Stimulated activated CD4-positive, alpha-beta T cell treated with anti-CD3 and anti-CD28 coated beads, Interleukin-12 subunit alpha, Interleukin-12 subunit beta, amount 100 ng/mL, for 4 hours (primary cell): ENCODE data around the gene SLC39A9.

Experiments used
- DNase-seq: peaks from one replicate; pipeline ENCODE4 v3.0.0-alpha.2; 2020

SLC39A9 gene

GRCh38 chr14:69505338-69506240 is 107.1 kb downstream of the SLC39A9 start:
- no peak for DNase-seq

- DNase-seq, result no peak
Observed at GRCh38 chr14:69506241-69506595, 107.7 kb downstream of the SLC39A9 start.
